A673 (cell line): ENCODE results near the gene DDIAS.
"Not testable (repeated sequence)": the region's sequence is repeated elsewhere in the genome, so short reads cannot be mapped to it uniquely, and the experiment has no call there.

Source experiments
- EZH2 ChIP-seq: fragments of 200-600 bp; sonication (generic); IDR thresholded peaks from 2 replicates; pipeline ENCODE4 v1.6.1; 2017; ENCODE audit warnings: borderline replicate concordance, low read depth, mild to moderate bottlenecking, mixed read lengths, antibody characterized with exemption, low read length; ENCODE audit not compliant: poor library complexity, severe bottlenecking
- TF ChIP-seq, protein P1 (sequence below): fragments of 300-800, 200-600 bp; sonication (generic); conservative IDR thresholded peaks from 2 replicates; pipeline ENCODE4 v1.5.1; 2017; ENCODE audit warnings: low read depth, mild to moderate bottlenecking, antibody characterized with exemption, low read length, moderate library complexity, mixed read lengths

DNA sequence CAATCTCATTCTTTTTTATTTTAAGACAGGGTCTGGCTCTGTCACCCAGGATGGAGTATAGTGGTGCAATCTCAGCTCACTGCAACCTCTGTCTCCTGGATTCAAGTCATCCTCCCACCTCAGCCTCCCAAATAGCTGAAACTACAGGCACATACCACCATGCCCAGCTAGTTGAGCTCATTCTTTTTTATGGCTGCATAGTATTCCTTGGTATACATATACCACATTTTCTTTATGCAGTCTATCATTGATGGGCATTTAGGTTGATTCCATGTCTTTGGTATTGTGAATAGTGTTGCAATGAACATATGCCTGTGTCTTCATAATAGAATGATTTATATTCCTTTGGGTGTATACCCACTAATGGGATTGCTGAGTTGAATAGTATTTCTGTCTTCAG lies 60.5 kb downstream of the DDIAS start:
- TF ChIP-seq, protein P1, sequence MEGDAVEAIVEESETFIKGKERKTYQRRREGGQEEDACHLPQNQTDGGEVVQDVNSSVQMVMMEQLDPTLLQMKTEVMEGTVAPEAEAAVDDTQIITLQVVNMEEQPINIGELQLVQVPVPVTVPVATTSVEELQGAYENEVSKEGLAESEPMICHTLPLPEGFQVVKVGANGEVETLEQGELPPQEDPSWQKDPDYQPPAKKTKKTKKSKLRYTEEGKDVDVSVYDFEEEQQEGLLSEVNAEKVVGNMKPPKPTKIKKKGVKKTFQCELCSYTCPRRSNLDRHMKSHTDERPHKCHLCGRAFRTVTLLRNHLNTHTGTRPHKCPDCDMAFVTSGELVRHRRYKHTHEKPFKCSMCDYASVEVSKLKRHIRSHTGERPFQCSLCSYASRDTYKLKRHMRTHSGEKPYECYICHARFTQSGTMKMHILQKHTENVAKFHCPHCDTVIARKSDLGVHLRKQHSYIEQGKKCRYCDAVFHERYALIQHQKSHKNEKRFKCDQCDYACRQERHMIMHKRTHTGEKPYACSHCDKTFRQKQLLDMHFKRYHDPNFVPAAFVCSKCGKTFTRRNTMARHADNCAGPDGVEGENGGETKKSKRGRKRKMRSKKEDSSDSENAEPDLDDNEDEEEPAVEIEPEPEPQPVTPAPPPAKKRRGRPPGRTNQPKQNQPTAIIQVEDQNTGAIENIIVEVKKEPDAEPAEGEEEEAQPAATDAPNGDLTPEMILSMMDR, result not testable (repeated sequence)
- not testable (repeated sequence) for TF ChIP-seq EZH2
